Astrocyte (in vitro differentiated cells and primary cell): ENCODE results near the gene C18orf63.

Experiments
- CTCF ChIP-seq: IDR thresholded peaks from 2 replicates; pipeline ENCODE4 v1.5.1; 2011; ENCODE audit warnings: low read depth, mild to moderate bottlenecking, inconsistent platforms, low read length, moderate library complexity; ENCODE audit not compliant: insufficient read depth
- EZH2 ChIP-seq: IDR thresholded peaks from 2 replicates; pipeline ENCODE4 v1.6.1; 2012; ENCODE audit warnings: mild to moderate bottlenecking, low read length, inconsistent platforms; ENCODE audit not compliant: insufficient read depth

DNA sequence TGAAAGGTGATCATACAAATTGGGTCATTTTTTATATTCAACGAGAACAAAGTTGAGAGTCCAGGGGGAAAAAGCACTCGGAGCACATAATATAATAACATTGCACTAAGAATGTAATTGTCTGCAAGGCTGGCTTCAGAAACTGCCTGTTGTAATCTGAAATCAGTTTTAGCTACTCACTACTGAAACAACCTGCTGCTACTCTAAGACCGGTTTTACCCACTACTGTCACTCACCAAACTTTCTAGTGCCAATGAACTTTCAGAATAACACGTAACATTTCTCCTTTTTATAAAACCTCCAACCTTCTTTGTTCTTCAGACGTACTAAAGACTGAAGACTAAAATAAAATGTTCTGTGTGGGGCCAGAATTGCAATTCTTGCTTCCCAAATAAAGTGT, 12.3 kb upstream of the C18orf63 start:
- TF ChIP-seq CTCF = no peak
- TF ChIP-seq EZH2 = no peak
